Activated B cell treated with CpG ODN at 0.5 μM for 24 hours (primary cell): Measurements from ENCODE around the gene MAP1LC3B. TPM values are rescaled to one million over a fixed set of nuclear protein-coding genes. Genes with fewer than 3 reads are reported as not detected.

Experiments
- ATAC-seq: fragments of 200-7000 bp; cut with Tn5 transposase; one replicate; pipeline ENCODE4 v1.10.0; 2021; ENCODE audit warnings: low read depth, mild to moderate bottlenecking, moderate library complexity
- CTCF ChIA-PET: fragments of 350-600 bp; sonication (Branson Sonifier 250); formaldehyde crosslinking; loops from one replicate; lab custom pipeline; 2021; ENCODE audit warnings: antibody characterized with exemption; lab: Charles Lee
- POLR2A ChIA-PET: fragments of 350-600 bp; sonication (Branson Sonifier 250); formaldehyde crosslinking; loops from one replicate; lab custom pipeline; 2021; ENCODE audit warnings: antibody characterized with exemption; lab: Charles Lee
- DNase-seq: peaks from one replicate; pipeline ENCODE4 v3.0.0; 2022
- H3K27ac Mint-ChIP-seq: one replicate; pipeline ENCODE4 v1.8.0; 2020; ENCODE audit warnings: mixed read lengths
- H3K27me3 Mint-ChIP-seq: one replicate; pipeline ENCODE4 v1.8.0; 2021; ENCODE audit warnings: mixed read lengths
- H3K36me3 Mint-ChIP-seq: one replicate; pipeline ENCODE4 v1.8.0; 2021; ENCODE audit warnings: low read depth, mixed read lengths
- H3K4me1 Mint-ChIP-seq: one replicate; pipeline ENCODE4 v1.8.0; 2021; ENCODE audit warnings: mixed read lengths
- H3K4me3 Mint-ChIP-seq: one replicate; pipeline ENCODE4 v1.8.0; 2020; ENCODE audit warnings: mild to moderate bottlenecking, mixed read lengths
- H3K9me3 Mint-ChIP-seq: one replicate; pipeline ENCODE4 v1.8.0; 2020; ENCODE audit warnings: mixed read lengths
- intact Hi-C: fragments of 100-400 bp; cut with micrococcal nuclease; formaldehyde crosslinking; loops from one replicate; pipeline ENCODE4 v1.15.1; 2024
- total RNA-seq: library from RNA; stranded (reverse); gene quantifications from 2 replicates; pipeline ENCODE4 v1.2.3, GENCODE V29; 2022
- TF ChIP-seq, protein P1 (sequence below): fragments of 200-600 bp; IDR thresholded peaks from one replicate; pipeline ENCODE4 v1.8.0; 2022; ENCODE audit warnings: antibody characterized with exemption, mild to moderate bottlenecking

The MAP1LC3B gene
- total RNA-seq, 1 donor from 2014 or later = 52.9 TPM

DNA sequence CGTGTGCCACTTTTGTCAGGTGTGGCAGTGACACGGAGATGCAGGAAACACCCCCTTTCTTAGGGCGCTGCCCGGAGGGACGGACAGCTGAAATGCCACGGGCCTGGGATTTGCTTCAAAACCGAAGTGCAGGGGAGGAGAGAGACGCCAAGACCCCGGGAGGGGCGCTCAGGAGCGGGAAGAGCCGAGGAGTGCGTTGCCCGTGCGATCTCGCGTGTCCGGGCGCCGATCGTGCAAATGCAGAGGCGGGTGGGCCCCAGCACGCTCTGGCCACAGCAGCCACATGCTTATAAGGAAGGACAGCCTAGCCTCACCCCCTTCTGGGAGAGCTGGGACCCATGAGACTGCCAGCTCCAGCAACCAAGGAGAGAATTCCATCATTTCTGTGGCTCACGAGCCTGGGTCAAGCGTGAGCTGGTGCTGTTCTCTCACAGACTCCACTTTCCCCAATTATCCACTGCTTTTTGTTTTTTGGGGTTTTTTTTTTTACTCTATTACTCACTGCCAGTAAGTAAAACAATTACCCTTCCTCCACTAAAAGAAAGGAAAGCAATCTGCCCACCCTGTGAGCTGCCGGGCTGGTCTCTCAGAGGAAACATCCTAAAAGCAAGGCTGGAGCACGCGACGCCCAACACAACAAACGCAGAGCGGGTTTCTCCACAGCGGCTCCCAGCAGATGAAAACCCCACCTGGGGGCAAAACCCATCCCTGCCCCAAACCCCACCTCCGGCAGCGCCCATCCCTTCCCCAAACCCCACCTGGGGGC, 47.8 kb upstream of the MAP1LC3B start:
- no peak for ATAC-seq
- intact Hi-C loops = no loop called here
- POLR2A ChIA-PET = interaction anchor here (0.6 kb wide), 1 partner anchor 27 kb away, joined by 3 read pairs; the partner anchor contains the start of gene C16orf95

DNA sequence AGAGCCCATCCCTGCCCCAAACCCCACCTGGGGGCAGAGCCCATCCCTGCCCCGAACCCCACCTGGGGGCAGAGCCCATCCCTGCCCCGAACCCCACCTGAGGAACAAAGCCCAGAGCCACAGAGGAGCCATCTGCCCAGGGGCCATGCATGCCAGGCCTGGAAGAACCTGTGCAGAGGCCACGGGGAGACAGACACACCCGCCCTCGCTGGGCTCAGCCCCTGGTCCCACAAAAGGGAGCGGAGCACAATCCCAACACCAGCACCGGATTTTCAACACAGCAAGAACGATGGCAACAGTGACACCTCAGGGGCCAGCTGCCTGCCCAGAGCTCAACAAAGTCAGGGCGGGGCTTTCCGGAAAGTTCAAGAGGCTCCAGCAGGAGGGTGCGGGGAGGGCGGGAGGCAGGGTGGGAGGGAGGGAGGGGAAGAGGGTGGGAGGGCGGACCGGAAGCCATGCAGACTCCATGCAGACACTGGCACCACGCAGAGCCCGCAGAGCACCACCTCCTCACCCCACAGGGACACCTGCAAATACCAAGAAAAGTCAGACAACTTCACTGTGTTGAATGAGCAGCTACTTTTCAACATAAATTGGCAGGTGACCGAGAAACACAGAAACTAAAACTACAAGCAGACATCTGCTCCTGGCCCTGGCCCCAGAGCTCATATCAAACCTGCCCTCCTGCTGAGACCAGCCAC, 47.1 kb upstream of the MAP1LC3B start:
- no peak for DNase-seq
- Mint-ChIP-seq H3K27ac (peak overlapping the region; percentile 43), H3K9me3 (no peaks in the 10 kb centered on the region), H3K27me3 (no peaks in the 10 kb centered on the region), H3K36me3 (peaks cover 66% of the 10 kb centered on the region), H3K4me1 (peaks cover 7% of the 10 kb centered on the region), H3K4me3 (no peak overlapping the region)
- ATAC-seq = peak; percentile 25
- TF ChIP-seq, protein P1, sequence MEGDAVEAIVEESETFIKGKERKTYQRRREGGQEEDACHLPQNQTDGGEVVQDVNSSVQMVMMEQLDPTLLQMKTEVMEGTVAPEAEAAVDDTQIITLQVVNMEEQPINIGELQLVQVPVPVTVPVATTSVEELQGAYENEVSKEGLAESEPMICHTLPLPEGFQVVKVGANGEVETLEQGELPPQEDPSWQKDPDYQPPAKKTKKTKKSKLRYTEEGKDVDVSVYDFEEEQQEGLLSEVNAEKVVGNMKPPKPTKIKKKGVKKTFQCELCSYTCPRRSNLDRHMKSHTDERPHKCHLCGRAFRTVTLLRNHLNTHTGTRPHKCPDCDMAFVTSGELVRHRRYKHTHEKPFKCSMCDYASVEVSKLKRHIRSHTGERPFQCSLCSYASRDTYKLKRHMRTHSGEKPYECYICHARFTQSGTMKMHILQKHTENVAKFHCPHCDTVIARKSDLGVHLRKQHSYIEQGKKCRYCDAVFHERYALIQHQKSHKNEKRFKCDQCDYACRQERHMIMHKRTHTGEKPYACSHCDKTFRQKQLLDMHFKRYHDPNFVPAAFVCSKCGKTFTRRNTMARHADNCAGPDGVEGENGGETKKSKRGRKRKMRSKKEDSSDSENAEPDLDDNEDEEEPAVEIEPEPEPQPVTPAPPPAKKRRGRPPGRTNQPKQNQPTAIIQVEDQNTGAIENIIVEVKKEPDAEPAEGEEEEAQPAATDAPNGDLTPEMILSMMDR = no peak
- ChIA-PET POLR2A (interaction anchor here (0.6 kb wide), 1 partner anchor 28 kb away, joined by 3 read pairs; the partner anchor contains the start of gene C16orf95), CTCF (no interaction called here)
- intact Hi-C loops = no loop called here

More for the DNA sequence above, 47.8 kb upstream of the MAP1LC3B start:
- H3K9me3 Mint-ChIP-seq = no peaks in the 10 kb centered on the region
- CTCF ChIA-PET = no interaction called here
- no peak for DNase-seq
- peaks cover 7% of the 10 kb centered on the region for H3K4me1 Mint-ChIP-seq
- H3K27me3 Mint-ChIP-seq = no peaks in the 10 kb centered on the region
- no peak overlapping the region for H3K4me3 Mint-ChIP-seq
- TF ChIP-seq, protein P1 = no peak
- H3K36me3 Mint-ChIP-seq = peaks cover 66% of the 10 kb centered on the region
- H3K27ac Mint-ChIP-seq = no peak overlapping the region

DNA sequence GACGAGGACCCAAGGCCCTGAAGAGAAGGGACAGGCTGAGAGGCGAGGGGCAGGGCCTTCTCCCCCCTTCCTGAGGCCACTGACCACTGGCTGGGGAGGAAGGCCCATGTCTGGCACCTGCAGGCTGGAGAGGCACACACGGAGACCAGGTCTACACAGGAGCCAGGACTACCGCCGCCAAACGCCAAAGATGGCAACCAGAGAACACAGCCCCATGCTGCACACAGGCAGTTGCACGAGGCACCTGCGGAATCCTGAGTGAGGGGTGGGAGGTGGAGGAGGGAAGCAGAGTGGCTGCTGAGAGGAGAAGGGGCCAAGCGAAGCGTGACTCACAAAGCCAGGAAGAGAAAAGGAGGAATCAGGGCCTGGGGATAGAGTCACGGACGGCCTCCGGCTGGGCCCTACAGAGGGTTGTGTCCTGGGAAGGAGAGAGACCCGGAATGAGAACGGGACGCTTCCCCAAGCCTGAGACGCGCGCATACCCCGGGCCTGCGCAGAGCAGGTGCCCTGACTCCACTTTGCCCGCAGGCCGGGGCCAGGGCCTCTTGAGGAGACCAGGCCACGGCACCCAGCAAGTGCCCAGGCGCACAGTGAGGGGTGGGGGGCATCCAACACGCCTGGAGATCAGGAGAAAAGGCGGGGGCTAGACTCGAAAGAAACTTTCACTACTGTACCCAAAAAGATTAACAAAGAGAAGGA, 46.3 kb upstream of the MAP1LC3B start:
- H3K36me3 Mint-ChIP-seq = peaks cover 62% of the 10 kb centered on the region
- ChIA-PET CTCF (no interaction called here), POLR2A (no interaction called here)
- H3K4me3 Mint-ChIP-seq = no peak overlapping the region
- H3K9me3 Mint-ChIP-seq = no peaks in the 10 kb centered on the region
- no peaks in the 10 kb centered on the region for H3K27me3 Mint-ChIP-seq
- ATAC-seq (no peak), DNase-seq (no peak)
- peaks cover 7% of the 10 kb centered on the region for H3K4me1 Mint-ChIP-seq
- TF ChIP-seq, protein P1 = no peak
- intact Hi-C loops = no loop called here
- peak overlapping the region; percentile 43 for H3K27ac Mint-ChIP-seq

DNA sequence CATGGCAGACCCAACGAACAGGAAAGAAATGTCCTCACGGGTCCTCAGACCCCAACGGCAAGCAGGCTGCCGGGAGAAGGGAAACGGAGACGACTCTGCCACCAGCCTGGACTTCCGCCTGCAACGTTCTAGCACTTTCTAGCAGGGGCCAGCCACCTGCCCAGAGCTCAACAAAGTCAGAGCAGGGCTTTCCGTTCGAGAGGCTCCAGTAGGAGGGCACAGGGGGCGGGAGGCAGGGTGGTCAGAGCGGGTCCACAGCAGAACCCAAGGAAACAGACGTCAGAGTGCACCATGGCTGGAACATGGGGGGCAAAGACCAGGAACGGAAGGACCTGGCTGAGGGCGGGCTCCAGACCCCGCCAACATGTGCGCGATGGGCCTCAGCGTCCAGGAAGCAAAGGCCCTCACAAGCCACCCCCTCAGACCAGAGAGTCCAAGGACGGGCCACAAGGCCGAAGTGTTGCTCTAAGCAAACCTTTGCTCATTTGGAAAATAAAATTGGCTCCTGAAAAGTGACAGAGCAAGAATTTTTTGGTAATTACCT, 45.5 kb upstream of the MAP1LC3B start:
- Mint-ChIP-seq H3K36me3 (peaks cover 60% of the 10 kb centered on the region), H3K4me1 (peaks cover 7% of the 10 kb centered on the region), H3K27ac (no peak overlapping the region), H3K4me3 (no peak overlapping the region), H3K27me3 (no peaks in the 10 kb centered on the region), H3K9me3 (no peaks in the 10 kb centered on the region)
- ATAC-seq (no peak), DNase-seq (no peak)
- TF ChIP-seq, protein P1 = no peak
- intact Hi-C loops = no loop called here
- ChIA-PET POLR2A (no interaction called here), CTCF (no interaction called here)
